ENCODE data around the gene RPL12. TPM values are rescaled to one million over a fixed set of nuclear protein-coding genes. Genes with fewer than 3 reads are reported as not detected.

Gene RPL12
- total RNA-seq, 1 donor from 2014 or later: 1,953 TPM

DNA sequence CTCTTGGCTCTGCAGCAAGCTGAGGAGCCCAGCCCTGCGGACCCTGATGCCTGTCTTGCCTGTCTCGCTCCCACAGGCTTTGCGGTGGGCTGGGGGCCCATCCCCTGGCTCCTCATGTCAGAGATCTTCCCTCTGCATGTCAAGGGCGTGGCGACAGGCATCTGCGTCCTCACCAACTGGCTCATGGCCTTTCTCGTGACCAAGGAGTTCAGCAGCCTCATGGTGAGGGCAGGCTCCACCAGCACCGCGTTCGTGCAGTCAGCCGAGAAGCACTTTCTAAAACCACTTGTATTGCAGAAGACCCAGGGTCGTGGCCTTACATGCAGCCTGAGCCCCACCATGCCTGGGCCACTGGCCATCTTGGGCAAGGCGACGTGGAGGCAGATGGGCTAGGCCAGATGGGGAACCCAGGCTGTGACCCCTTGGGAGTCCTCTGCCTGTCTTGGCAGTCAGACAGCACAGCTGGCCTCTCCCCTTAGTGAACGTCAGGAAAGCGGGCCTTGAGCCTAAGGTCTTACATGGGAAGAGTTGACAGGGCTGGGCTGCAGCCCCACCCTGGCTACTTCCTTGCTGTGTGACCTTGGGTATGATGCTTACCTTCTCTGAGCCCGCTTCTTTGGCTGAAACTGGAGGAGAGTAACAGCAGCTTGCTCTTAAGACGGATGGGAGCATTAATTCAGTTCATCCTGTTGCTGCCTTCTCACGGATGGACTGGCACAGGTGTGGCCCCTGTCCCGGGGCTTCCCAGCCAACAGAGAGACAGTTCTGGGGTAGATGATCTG, 45.7 kb downstream of the RPL12 start:
- no peak for DNase-seq (ENCODE audit: low spot score)

DNA sequence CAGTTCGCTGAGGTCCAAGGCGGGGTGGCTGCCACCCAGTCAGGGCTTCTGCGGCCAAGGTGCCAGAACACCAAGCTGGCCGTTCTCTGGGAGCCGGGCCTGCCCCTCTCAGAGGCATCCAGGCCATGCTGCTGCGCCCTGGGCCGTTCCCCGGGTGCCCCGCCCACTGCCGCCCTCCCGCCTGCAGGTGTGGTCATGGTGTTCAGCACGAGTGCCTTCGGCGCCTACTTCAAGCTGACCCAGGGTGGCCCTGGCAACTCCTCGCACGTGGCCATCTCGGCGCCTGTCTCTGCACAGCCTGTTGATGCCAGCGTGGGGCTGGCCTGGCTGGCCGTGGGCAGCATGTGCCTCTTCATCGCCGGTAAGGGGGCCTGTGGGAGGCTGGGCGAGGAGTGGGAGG, 46.6 kb downstream of the RPL12 start:
- no peak for DNase-seq (ENCODE audit: low spot score)

DNA sequence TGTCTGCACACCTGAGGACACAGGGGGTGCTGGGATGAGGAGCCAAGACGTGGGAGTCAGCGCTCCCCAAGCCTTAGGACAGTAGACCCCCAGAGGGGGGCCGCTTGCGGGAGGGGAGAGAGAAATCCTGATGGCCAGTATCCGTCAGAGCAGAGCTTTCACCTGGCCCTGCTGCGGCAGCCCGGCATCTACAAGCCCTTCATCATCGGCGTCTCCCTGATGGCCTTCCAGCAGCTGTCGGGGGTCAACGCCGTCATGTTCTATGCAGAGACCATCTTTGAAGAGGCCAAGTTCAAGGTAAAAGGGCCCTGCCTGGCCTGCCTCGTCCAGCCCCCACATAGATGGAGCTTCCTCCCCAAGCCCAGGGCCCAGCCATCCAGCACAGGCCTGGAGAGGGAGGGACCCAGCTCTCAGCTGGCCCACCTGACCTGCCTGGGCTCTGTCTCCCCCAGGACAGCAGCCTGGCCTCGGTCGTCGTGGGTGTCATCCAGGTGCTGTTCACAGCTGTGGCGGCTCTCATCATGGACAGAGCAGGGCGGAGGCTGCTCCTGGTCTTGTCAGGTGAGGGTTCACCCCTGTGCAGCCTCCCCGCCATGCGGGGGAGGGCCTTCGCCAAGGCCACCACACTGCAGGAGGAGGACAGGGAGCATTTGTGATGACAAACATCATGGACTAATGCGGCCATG, 47.6 kb downstream of the RPL12 start:
- DNase-seq (ENCODE audit: low spot score): no peak

DNA sequence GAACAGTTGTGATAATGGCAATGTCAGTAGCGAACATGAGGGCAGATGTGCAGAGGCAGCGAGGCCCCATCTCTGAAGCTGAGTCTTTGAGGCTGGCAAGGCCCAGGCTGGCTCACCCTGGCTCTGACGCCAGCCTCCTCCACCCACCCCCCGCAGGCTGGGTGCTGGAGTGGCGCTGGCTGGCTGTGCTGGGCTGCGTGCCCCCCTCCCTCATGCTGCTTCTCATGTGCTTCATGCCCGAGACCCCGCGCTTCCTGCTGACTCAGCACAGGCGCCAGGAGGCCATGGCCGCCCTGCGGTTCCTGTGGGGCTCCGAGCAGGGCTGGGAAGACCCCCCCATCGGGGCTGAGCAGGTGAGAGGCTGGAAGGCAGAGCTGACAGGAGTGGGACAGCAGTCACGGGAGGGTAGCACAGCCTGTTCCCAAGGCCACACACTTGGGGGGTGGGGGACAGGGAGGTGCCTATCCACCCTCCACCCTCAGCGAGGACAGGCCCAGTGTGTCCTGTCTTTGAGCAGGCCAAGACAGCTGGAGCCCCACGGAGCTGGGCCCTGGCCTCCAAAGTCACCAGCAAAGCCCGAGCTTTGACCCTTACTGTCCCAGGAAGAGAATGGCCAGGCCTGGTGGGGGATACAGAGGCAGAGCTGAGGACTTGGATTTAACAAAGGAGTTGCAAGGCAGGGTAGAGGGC, 48.7 kb downstream of the RPL12 start:
- no peak for DNase-seq (ENCODE audit: low spot score)

DNA sequence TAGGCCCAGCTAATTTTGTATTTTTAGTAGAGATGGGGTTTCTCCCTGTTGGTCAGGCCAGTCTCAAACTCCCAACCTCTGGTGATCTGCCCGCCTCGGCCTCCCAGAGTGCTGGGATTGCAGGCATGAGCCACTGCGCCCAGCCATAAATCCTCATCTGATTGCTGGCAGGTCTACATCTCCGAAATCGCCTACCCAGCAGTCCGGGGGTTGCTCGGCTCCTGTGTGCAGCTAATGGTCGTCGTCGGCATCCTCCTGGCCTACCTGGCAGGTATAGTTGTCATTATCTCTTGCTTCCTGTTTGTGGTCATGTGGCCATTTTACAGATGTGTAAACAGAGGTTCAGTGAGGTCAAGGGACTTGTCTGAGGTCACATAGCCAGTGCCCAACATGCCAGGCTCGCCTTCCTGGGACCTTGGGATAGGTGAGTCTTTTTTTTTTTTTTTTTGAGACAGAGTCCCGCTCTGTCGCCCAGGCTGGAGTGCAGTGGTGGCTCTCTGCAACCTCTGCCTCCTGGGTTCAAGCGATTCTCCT, 51.4 kb downstream of the RPL12 start:
- DNase-seq (ENCODE audit: low spot score): no peak

DNA sequence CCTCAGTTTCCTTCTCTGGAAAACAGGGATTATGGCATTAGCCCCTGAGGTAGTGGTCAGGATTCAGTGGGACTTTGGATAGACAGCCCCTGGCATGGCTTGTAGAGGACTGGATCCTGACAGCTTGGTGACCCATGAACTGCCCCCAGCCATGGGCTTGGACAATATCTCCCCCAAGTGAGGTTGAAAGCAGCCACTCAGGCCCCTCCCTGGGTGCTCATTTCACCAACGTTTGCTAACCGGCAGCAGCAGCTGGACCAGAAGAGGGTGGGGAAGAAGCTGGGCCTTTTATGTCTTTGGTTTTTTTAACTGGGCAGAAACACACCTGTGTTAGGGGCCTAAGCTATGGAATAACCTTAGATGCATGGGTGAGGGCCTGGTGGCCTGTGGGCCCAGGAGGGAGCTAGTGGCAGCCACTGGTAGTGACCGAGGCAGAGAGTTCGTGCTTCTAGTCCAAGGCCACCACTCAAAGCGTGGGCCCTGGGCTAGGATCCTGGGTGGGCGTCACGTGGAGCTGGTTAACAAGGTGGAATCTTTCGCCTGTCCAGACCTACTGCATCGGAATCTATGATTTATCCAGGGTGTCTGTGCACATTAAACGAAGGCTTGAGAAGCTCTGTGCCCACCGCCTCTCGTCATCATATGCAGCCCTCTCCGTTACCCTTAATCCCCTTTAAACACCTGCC, 52.3 kb downstream of the RPL12 start:
- no peak for DNase-seq (ENCODE audit: low spot score)

DNA sequence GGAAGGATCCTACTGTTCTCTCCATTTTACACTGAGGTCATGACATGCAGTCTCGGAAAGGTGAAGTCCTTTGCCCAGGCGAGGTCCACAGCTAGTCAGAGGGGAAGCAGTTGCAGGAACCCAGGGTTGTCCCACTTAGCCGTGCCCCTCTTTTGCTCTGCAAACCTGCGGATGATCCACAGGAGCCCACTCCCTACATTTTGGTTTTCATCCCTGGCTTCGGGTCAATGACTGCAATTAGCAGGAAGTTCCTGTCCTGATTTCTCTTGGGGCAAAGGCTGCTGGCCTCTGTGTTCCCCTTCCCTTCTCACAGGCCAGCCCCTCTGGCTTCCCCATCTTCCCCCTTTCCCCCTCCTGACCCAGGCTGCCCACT, 52.9 kb downstream of the RPL12 start:
- DNase-seq (ENCODE audit: low spot score): no peak

Other genes with a start within 250 kb of the RPL12 start
- gene GARNL3, start 186.6 kb downstream of the RPL12 start, total RNA-seq: 59.0 TPM
- gene SLC2A8, start 54.2 kb downstream of the RPL12 start, total RNA-seq: 38.4 TPM
- 13.2 TPM for gene ZNF79, start 27.0 kb downstream of the RPL12 start, total RNA-seq
- 30.4 TPM for gene LRSAM1, start 104 bp upstream of the RPL12 start, total RNA-seq
- 29.8 TPM for gene STXBP1, start 160.9 kb upstream of the RPL12 start, total RNA-seq

Measured in ureter (tissue), 1 donor.